ENCODE measurements around the gene CASP3.
"Not testable (repeated sequence)": the region's sequence is repeated elsewhere in the genome, so short reads cannot be mapped to it uniquely, and the experiment has no call there.

CASP3 gene

DNA sequence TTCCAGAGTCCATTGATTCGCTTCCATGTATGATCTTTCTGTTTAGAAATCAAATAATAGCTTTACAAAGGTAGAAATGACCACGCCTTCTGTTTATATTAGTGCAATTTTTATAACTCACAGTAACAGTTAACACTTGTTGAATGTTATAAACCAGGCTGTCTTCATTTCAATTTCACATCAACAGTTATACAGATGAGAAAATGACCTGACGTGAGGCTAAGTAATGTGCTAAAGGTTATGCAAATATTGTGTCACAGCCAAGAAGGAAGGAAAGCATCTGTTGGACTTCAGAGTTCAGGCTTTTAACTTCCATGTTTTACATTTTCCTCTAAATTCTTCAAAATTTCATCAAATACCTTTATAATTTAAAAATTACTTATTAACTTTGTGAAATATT, 13.9 kb downstream of the CASP3 start:
- DNase-seq (ENCODE audit: low spot score) = no peak
- Mint-ChIP-seq H3K27me3 (ENCODE audit: low read depth) (no peaks in the 10 kb centered on the region), H3K27ac (no peak overlapping the region), H3K4me3 (no peak overlapping the region), H3K36me3 (ENCODE audit: low read depth) (peaks cover 74% of the 10 kb centered on the region), H3K4me1 (ENCODE audit: low read depth) (peaks cover 26% of the 10 kb centered on the region), H3K9me3 (no peaks in the 10 kb centered on the region)

DNA sequence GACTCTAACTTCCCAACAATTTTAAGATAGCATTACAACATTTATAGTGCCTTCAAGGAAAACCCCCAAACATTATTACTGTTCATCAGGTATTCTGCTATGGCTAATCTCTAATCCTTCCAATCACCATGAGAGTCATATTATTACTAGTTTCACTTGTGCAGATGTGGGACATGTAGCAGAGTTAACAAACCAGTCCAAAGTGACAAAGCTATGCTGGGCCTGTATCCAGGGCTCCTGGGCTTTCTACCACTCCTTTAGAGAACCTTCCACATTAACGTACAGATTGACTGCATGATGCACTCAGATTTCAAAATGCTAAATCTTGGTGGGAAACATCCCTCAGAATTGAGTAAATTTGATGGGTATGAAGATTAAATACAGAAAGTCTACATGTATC, 16.4 kb downstream of the CASP3 start:
- Mint-ChIP-seq H3K27me3 (ENCODE audit: low read depth) (no peaks in the 10 kb centered on the region), H3K27ac (no peak overlapping the region), H3K36me3 (ENCODE audit: low read depth) (peaks cover 79% of the 10 kb centered on the region), H3K9me3 (no peaks in the 10 kb centered on the region), H3K4me3 (no peak overlapping the region), H3K4me1 (ENCODE audit: low read depth) (peaks cover 11% of the 10 kb centered on the region)
- DNase-seq (ENCODE audit: low spot score) = no peak

DNA sequence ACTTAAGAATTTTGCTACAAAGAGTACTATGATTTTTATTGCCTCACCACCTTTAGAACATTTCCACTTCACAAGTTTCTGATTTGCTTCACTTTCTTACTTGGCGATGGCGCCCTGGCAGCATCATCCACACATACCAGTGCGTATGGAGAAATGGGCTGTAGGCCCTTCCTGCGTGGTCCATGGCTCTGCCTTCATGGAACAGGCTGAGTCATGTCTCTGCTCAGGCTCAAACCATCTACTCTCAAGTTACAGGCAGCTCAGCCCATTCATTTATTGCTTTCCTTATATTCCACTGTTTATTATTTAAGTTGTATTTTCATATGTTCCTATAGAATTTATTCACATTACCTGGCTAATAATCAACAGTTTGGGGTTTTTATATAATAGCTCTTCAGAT, 21.1 kb downstream of the CASP3 start:
- no peak for DNase-seq (ENCODE audit: low spot score)
- peaks cover 73% of the 10 kb centered on the region for H3K36me3 Mint-ChIP-seq (ENCODE audit: low read depth)
- peaks cover 30% of the 10 kb centered on the region for H3K4me1 Mint-ChIP-seq (ENCODE audit: low read depth)

DNA sequence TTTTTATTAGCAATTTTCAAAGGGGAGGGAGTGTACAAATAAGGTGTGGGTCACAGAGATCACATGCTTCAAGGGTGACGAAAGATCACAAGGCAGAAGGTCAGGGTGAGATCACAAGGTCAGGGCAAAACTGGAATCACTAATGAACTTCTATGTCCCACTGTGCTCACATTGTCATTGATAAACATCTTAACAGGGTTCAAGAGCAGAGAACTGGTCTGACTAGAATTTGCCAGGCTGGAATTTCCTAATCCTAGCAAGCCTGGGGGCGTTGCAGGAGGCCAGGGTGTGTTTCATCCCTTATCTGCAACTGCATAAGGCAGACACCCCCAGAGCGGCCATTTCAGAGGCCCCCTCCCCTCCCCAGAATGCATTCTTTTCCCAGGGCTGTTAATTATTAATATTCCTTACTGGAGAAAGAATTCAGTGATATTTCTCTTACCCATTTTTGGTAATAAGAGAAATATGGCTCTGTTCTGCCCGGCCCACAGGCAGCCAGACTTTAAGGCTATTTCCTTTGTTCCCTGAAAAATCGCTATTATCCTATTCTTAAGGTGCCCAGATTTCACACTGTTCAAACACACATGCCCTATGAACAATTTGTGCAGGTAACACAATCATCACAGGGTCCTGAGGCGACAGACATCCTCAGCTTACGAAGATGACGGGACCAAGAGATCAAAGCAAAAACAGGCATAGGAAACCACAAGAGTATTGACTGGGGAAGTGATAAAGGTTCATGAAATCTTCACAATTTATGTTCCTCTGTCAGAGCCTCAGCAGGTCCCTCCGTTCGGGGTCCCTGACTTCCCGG, 23.3 kb downstream of the CASP3 start:
- not testable (repeated sequence) for DNase-seq (ENCODE audit: low spot score); H3K9me3 Mint-ChIP-seq; H3K4me3 Mint-ChIP-seq; H3K27me3 Mint-ChIP-seq (ENCODE audit: low read depth)
- Mint-ChIP-seq H3K36me3 (ENCODE audit: low read depth) (peaks cover 66% of the 10 kb centered on the region), H3K27ac (peak overlapping the region; percentile 10), H3K4me1 (ENCODE audit: low read depth) (peaks cover 30% of the 10 kb centered on the region)

More for the DNA sequence above, 21.1 kb downstream of the CASP3 start:
- Mint-ChIP-seq H3K27ac (no peak overlapping the region), H3K9me3 (no peaks in the 10 kb centered on the region), H3K27me3 (ENCODE audit: low read depth) (no peaks in the 10 kb centered on the region), H3K4me3 (no peak overlapping the region)

DNA sequence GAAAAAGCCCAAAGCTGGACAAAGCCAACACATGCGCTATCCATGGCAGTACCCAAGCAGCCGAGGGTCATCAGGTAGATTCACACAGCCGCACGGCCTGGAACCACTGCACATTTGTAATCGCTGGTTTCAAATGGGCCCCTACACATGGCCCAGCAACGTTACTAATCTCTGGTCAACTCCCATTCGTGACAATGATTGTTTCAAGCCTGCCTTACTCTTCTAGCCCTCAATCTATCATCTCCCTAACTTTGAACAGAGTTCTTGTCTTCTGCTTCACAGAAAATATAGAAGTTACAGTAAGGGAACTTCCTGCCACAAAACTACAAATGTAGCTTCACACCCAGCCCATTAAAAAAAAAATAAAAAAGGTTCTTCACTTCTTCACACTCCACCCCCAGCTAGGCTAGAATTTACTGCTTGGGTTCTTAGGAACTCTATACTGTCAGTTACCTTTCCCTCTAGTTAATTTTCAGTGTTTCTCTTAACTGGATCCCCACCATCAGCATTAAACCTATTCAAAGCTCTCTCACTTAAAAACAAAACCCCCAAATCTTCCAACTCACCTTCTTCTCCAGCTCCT, 24.2 kb downstream of the CASP3 start:
- Mint-ChIP-seq H3K36me3 (ENCODE audit: low read depth) (peaks cover 63% of the 10 kb centered on the region), H3K9me3 (no peaks in the 10 kb centered on the region), H3K4me3 (no peak overlapping the region)

DNA sequence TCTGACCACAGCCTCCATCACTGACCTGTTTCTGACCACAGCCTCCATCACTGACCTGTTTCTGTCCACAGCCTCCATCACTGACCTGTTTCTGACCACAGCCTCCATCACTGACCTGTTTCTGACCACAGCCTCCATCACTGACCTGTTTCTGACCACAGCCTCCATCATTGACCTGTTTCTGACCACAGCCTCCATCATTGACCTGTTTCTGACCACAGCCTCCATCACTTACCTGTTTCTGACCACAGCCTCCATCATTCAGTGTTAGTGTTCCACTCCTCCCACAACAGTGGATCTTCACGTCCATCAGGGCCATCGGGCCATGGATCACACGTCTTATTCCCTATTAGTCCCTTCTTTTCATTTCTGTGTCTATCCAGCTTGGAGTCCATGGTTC, 24.7 kb downstream of the CASP3 start:
- H3K9me3 Mint-ChIP-seq; H3K27me3 Mint-ChIP-seq (ENCODE audit: low read depth); H3K4me3 Mint-ChIP-seq; DNase-seq (ENCODE audit: low spot score); H3K27ac Mint-ChIP-seq: not testable (repeated sequence)
- Mint-ChIP-seq H3K36me3 (ENCODE audit: low read depth) (peaks cover 58% of the 10 kb centered on the region), H3K4me1 (ENCODE audit: low read depth) (peaks cover 32% of the 10 kb centered on the region)

More for the DNA sequence above, 24.2 kb downstream of the CASP3 start:
- no peak for DNase-seq (ENCODE audit: low spot score)
- H3K27me3 Mint-ChIP-seq (ENCODE audit: low read depth) = no peaks in the 10 kb centered on the region
- peak overlapping the region; percentile 10 for H3K27ac Mint-ChIP-seq
- peaks cover 32% of the 10 kb centered on the region for H3K4me1 Mint-ChIP-seq (ENCODE audit: low read depth)

DNA sequence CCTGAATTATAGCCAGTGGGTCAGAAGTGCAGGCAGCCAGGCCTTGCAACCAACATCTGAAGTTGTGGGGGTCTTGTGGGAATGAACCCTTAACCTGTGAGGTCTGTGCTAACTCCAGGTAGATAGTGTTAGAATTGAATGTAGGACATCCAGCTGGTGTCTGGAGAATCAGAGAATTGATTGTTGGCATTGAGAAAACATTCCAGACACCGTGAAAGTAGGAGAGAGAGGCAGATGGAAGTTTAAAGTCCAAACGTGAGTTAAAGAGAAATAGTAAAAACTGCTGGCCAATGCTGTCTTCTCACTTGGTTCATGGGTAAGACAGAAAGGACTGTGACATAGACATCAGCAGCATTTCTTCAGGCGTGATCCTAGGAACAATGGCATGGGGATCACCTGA, 27.7 kb downstream of the CASP3 start:
- no peak for DNase-seq (ENCODE audit: low spot score)
- no peak overlapping the region for H3K4me3 Mint-ChIP-seq
- no peaks in the 10 kb centered on the region for H3K9me3 Mint-ChIP-seq
- no peaks in the 10 kb centered on the region for H3K27me3 Mint-ChIP-seq (ENCODE audit: low read depth)
- peaks cover 18% of the 10 kb centered on the region for H3K4me1 Mint-ChIP-seq (ENCODE audit: low read depth)
- no peak overlapping the region for H3K27ac Mint-ChIP-seq
- H3K36me3 Mint-ChIP-seq (ENCODE audit: low read depth) = peaks cover 31% of the 10 kb centered on the region

DNA sequence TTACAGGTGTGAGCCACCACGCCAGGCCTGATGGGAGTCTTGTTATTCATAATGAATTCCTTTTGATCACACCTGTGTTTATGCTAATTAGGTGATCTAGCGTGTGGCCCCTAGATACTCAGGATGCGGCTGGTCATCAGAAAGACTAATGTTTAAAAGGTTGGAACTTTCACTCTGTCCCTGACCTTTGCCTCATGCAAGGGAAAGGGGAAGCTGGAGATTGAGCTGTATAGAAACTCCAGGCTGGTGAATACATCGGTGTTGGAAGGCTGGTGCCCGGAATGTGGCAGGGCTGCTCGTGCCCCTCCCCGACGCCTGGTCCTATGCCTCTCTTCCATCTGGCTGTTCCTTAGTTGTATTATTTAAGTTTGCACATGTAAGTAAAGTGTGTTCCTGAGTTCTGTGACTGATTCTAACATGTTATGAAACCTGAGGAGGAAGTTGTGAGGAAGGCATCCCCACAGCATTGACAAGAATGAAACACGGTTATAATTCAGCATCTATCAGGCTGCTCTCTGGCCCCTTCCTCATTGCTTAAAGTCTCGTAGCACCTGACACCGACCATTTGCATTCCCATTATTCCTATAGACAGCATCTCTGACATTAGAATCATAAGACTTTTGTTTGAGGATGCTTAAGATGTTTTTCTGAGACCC, 28.9 kb downstream of the CASP3 start:
- H3K27ac Mint-ChIP-seq = no peak overlapping the region
- H3K9me3 Mint-ChIP-seq = peaks cover under 1% of the 10 kb centered on the region
- peaks cover 21% of the 10 kb centered on the region for H3K36me3 Mint-ChIP-seq (ENCODE audit: low read depth)
- H3K4me3 Mint-ChIP-seq = no peak overlapping the region
- H3K4me1 Mint-ChIP-seq (ENCODE audit: low read depth) = peaks cover 9% of the 10 kb centered on the region
- DNase-seq (ENCODE audit: low spot score) = no peak
- no peaks in the 10 kb centered on the region for H3K27me3 Mint-ChIP-seq (ENCODE audit: low read depth)

DNA sequence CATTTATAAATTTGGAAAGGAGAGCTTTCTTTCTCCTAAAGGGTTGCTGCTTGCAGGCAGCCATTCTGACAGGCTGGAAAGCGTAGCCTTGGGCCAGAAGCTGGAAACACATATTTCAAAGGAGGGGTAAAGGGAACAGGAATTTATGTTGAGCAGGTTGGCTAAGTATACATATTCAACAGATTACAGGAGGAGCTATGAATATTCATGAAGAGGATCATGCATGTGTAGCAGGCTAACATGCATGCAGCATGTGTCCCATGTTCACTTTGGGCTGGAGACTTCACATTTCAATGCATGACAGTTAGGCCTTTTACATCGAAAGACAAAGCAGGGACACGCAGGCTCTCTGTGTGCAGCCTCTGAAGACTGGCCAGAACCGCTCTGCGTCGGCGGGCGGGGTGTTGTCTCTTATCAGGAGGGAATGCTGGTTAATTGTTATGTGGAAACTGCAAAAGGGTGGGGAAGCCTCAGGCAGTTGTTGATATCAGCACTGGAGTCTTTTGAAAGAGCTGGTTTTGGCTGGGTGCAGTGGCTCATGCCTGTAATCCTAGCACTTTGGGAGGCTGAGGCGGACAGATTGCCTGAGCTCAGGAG, 31.5 kb downstream of the CASP3 start:
- Mint-ChIP-seq H3K4me3 (no peak overlapping the region), H3K36me3 (ENCODE audit: low read depth) (peaks cover 14% of the 10 kb centered on the region)
- DNase-seq (ENCODE audit: low spot score) = no peak

DNA sequence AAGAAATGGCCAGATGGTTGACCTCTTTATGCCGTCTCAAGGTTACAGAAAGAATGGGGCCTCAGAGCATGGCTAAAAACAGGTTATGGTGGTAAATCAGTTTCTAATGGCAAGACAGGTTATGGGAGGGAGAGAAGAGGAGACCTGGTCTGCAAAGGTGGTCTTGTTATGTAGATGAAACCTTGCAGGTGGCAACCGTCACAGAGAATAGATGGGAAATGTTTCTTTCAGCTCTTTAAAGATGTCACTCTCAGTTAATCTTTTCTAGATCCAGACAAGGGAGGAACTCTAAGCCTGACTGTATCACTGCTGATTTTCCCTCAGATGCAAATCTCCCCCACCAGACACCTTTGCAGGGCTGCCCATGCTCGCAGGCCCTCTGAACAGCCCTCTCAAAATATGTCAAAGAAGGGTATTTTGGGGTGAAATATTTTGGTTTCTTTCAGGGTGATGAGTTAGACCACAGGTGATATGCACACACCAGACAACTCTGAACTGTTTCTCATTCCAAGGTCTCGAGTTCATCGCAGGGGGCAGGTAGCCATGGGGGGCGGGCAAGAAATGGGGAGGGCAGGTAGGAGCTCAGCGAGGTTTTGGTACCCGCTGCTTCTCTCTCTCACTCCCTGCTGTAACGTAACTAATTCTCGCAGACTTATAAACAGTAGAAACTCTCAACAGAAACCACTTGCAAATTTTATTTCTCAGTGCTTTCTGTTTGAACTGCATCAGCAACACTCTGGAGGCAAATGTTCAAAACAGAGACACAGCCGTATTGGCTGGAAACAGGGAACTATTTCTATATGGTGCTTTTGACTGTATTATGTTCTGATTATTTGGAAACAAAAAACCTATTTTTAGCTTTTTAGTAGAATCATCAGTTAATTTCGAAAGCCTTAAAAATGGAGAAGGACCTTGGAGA, 32.4 kb downstream of the CASP3 start:
- Mint-ChIP-seq H3K4me1 (ENCODE audit: low read depth) (peaks cover 3% of the 10 kb centered on the region), H3K9me3 (peaks cover 23% of the 10 kb centered on the region), H3K36me3 (ENCODE audit: low read depth) (peaks cover 11% of the 10 kb centered on the region), H3K27ac (no peak overlapping the region), H3K27me3 (ENCODE audit: low read depth) (no peaks in the 10 kb centered on the region), H3K4me3 (no peak overlapping the region)
- DNase-seq (ENCODE audit: low spot score) = no peak

More for the DNA sequence above, 31.5 kb downstream of the CASP3 start:
- H3K27ac Mint-ChIP-seq = no peak overlapping the region
- no peaks in the 10 kb centered on the region for H3K27me3 Mint-ChIP-seq (ENCODE audit: low read depth)
- peaks cover 3% of the 10 kb centered on the region for H3K4me1 Mint-ChIP-seq (ENCODE audit: low read depth)
- H3K9me3 Mint-ChIP-seq = peaks cover 22% of the 10 kb centered on the region

DNA sequence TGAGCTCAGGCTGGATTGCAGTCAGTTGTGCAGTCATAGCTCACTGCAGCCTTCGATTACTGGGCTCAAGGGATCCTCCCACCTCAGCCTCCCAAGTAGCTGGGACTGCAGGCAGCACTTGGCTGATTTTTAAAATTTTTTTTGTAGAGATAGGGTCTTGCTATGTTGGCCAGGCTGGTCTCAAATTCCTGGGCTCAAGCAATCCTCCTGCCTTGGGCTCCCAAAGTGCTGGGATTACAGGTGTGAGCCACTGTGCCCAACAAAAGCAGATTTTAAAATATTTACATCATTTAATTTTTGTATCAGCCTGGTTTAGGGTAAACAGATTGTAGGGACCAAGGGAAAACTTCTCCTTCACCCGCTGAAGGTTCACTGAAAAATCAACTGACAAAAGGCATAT, 33.1 kb downstream of the CASP3 start:
- not testable (repeated sequence) for DNase-seq (ENCODE audit: low spot score); H3K36me3 Mint-ChIP-seq (ENCODE audit: low read depth); H3K4me3 Mint-ChIP-seq; H3K27ac Mint-ChIP-seq; H3K4me1 Mint-ChIP-seq (ENCODE audit: low read depth); H3K27me3 Mint-ChIP-seq (ENCODE audit: low read depth)
- peaks cover 23% of the 10 kb centered on the region for H3K9me3 Mint-ChIP-seq

DNA sequence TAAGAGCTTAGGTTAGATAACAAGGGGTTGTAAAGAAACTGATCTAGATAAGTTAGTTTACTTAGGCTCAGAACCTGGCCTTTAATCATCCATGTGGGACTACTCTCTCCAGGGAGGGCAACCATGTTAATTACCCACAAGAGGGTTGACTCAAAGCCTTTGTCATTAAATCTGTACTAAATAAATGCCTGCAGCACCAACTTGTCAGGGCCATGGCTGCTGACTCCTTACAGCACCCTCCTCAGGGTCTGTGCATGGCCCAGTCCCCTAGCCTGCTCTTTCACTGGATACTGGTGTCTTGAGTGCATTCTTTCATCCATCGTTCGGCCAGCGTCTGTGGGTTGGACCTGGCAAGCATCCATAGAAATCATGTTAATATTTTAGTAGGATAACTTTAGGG, 34.7 kb downstream of the CASP3 start:
- Mint-ChIP-seq H3K9me3 (peaks cover 23% of the 10 kb centered on the region), H3K4me1 (ENCODE audit: low read depth) (peaks cover 1% of the 10 kb centered on the region), H3K27me3 (ENCODE audit: low read depth) (no peaks in the 10 kb centered on the region), H3K36me3 (ENCODE audit: low read depth) (peaks cover 9% of the 10 kb centered on the region), H3K4me3 (no peak overlapping the region), H3K27ac (no peak overlapping the region)
- no peak for DNase-seq (ENCODE audit: low spot score)

DNA sequence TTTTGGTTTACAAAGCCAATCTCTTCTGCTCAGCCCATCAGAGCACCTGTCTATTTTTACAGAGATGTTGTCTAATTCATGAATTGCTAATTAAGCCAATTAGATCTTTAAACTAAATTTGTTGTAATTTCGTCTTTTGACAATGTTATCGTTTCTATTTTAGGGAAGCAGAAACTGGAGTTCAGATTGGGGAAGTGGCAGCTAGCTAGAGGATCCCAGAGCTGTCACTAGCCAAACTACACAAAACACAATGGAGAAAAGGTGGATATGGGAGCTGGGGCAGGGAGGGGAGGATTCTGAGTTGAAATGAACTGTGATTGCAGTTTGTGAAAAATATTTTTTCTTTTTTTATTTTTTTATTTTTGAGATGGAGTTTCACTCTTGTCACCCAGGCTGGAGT, 35.8 kb downstream of the CASP3 start:
- Mint-ChIP-seq H3K4me1 (ENCODE audit: low read depth) (peaks cover 1% of the 10 kb centered on the region), H3K4me3 (no peak overlapping the region), H3K36me3 (ENCODE audit: low read depth) (peaks cover 9% of the 10 kb centered on the region), H3K27me3 (ENCODE audit: low read depth) (no peaks in the 10 kb centered on the region), H3K9me3 (peaks cover 23% of the 10 kb centered on the region), H3K27ac (no peak overlapping the region)
- DNase-seq (ENCODE audit: low spot score) = no peak

Measured in T-helper 2 cell treated with Interferon-gamma antibody and Interleukin-4, amounts not matched to agents 5 μg/mL and 100 μg/mL, for 36 hours (primary cell).